Right ventricle myocardium inferior (tissue), 1 donor: ENCODE data around the gene RBMS3. TPM values are rescaled to one million over a fixed set of nuclear protein-coding genes. Genes with fewer than 3 reads are reported as not detected.
"Not testable (repeated sequence)": the region's sequence is repeated elsewhere in the genome, so short reads cannot be mapped to it uniquely, and the experiment has no call there.

Experiments used
- ATAC-seq: fragments of 200-7000 bp; cut with Tn5 transposase; one replicate; pipeline ENCODE4 v1.9.1; 2020; ENCODE audit warnings: mild to moderate bottlenecking, moderate library complexity
- DNase-seq: peaks from one replicate; pipeline ENCODE4 v3.0.0; 2021; ENCODE audit errors: missing footprints
- intact Hi-C: fragments of 100-400 bp; cut with DNase I; formaldehyde crosslinking; loops from one replicate; pipeline ENCODE4 v1.11.0; 2022
- long read RNA-seq: library from polyadenylated mRNA; unstranded; transcript quantifications from one replicate; pipeline ENCODE4 v2.0.0, GENCODE V29; 2021
- total RNA-seq: library from RNA; stranded (reverse); fragmentation: NEBNext Ultra II Directional; extraction: Animal tissue kit (Norgen Biotek cat#: 25700); gene quantifications from one replicate; pipeline ENCODE4 v1.2.1, GENCODE V29; 2021
- donor health status: DM: no; HTN: yes; CAD: no; lungs with severe emphysema.

Gene RBMS3
- 32.7 TPM for total RNA-seq
- long read RNA-seq, partial matches to known transcripts, result 1 of 4 reads
- long read RNA-seq, other reads (novel, unspliced or antisense), result 1 of 4 reads

DNA sequence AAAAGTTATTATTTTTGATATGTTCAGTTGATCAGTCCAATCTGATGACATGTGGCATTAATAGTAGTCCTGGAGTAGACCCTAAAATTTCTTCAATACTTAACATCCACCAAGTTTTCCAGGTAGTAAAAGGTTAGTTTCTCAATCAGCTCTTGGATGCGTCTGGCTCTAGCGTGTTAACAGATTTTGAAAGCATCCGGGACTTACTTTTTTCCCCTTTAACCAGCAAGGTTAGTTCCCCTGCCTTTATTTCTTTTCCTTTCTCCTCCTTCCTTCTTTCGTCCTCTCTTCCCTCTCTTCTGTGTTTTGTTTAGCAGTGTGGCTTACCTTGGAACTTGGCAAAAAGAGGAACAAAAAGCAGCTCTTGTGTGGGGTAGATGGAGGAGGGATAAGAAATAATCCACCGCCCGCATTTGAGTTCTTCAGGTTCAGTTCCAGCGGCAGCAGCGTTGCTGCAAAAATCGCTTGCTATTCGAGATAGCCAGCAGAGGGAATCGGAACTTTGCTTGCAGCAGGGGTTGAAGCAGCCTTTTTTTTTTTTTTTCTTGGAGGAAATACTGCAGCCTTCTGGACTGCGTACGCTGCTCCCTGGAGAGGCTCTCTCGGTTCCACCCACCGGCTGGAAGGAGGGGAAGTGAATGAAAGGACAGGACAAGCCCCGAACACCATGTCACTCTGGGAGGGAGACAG, at the start of gene RBMS3:
Gene RBMS3, plus strand, starts transcription at position 668 of the 690 bp plus-strand sequence.
- intact Hi-C loops, result loop anchor here (2.0 to 5.0 kb wide), 7 partner anchors 52 to 484 kb away; no protein-coding TSS in a partner anchor
- ATAC-seq, result peak; percentile 95

DNA sequence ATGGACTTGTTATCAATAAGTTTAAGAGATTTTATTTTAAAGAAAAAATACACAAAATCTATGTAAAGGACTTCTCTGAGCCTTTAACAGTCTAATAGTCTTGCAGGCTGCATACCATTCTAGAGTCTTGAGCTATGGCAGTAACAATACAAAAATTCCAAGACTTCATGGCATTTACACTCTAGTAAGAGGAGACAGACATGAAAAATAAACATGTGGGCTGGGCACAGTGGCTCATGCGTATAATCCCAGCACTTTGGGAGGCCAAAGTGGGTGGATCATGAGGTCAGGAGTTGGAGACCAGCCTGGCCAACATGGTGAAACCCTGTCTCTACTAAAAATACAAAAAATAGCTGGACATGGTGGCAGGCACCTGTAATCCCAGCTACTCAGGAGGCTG, 47.7 kb upstream of the RBMS3 start:
- DNase-seq, ATAC-seq, intact Hi-C loops: not testable (repeated sequence)

More for the DNA sequence above, at the start of gene RBMS3:
- peak; percentile 90 for DNase-seq

GRCh38 chr3:29236146-29236840, 44.6 kb upstream of the RBMS3 start:
- ATAC-seq, result no peak

DNA sequence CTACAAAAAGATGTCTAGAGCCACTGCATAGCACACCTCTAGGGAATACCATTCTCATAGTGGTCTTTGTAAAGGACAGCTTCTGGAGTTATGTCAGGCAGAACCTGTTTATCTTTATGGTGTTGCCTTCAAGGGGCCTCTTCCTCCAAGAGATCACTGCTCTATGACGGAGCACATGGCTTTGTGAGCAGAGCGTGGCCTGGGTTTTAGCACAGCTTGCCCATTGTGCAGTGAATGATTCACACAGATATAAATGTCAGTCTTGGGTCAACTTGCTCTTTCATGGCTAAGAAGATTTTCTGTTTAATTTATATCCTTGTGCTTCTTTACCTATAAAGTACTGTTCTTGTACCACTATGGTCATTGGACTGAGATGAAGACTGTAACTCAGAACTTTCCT, 41.5 kb upstream of the RBMS3 start:
- intact Hi-C loops, result no loop called here
- DNase-seq, result no peak
- ATAC-seq, result no peak

More at GRCh38 chr3:29236146-29236840, 44.6 kb upstream of the RBMS3 start:
- intact Hi-C loops, result no loop called here
- no peak for DNase-seq

GRCh38 chr3:29240248-29240647, 40.6 kb upstream of the RBMS3 start:
- peak; percentile 48 for ATAC-seq
- no peak for DNase-seq
- intact Hi-C loops, result loop anchor here (10.0 kb wide), 1 partner anchor 55 kb away; no protein-coding TSS in a partner anchor

GRCh38 chr3:29240887-29241286, 40.0 kb upstream of the RBMS3 start:
- DNase-seq (no peak), ATAC-seq (no peak)
- intact Hi-C loops, result loop anchor here (10.0 kb wide), 1 partner anchor 56 kb away; no protein-coding TSS in a partner anchor

DNA sequence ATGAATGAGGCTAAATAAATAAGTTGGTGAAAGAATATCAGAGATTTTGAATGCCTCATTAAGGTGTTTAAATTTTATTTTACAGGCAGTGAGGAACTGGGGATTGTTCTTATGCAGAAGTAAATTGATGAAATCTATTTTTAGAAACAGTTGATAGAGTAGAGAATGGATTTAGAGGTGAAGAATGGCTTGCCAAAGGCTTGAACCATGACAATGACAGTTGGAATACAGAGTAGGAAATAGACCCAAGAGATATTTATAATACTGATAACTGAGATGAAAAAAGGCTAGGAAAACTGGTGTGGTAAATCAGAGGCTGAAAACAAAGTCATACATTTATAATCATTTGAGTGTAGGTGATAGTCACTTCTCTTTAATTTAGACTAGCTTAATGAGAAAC, 39.0 kb upstream of the RBMS3 start:
- ATAC-seq (no peak), DNase-seq (no peak)
- intact Hi-C loops, result loop anchor here (10.0 kb wide), 1 partner anchor 57 kb away; no protein-coding TSS in a partner anchor

- no peak for ATAC-seq
- no peak for DNase-seq
- intact Hi-C loops, result loop anchor here (10.0 kb wide), 1 partner anchor 57 kb away; no protein-coding TSS in a partner anchor
Observed at GRCh38 chr3:29242296-29242695, 38.6 kb upstream of the RBMS3 start.

DNA sequence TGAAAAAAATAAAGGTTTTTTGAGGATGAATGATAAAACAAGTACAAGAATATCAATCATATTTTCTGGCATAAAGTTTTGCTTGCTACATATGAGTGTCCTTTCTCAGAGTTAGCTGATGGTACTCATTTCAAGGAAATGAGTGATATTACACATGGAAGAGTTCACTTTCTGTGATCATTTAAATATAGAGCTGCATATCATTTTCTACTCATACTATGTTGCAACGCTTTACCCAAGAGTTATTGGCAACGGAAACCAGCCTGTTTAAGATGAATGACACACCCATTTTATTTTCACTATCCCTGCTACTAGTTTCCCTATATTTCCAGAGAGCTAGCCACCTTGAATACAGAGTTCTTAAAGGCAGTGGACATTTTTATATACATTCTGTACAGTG, 35.4 kb upstream of the RBMS3 start:
- no peak for ATAC-seq
- intact Hi-C loops, result loop anchor here (10.0 kb wide), 1 partner anchor 61 kb away; no protein-coding TSS in a partner anchor
- DNase-seq, result no peak

DNA sequence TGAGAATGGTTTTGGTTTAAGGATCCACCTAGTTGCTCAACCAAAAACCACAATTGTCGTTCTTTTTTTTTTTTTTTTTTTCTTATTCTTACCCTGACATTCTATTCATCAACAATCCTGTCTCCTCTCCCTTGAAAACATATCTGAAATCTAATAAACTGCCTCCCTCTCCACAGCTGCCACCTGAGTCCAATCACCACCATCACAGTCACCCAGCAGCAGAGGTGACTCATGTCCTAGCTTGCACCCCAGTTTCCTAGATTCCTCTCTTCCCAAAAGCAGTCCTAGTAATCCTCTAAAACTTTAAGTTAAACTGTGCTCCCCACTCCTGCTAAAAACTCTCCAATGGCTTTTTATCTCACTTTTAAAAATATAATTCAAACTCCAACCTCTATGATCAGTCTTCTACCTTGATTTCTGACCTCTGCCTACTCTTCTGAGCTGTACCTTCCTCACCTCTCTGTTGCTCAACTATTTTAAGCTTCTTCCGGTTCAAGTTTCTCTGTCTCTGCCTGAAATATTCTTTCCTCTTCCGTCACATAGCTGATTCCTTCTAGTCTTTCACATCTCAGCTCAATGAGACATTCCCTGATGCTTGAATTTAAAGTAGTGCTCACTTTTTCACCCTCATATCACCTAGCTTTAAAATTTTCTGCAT, 33.7 kb upstream of the RBMS3 start:
- ATAC-seq, result no peak
- DNase-seq, result no peak
- intact Hi-C loops, result loop anchor here (10.0 kb wide), 1 partner anchor 62 kb away; no protein-coding TSS in a partner anchor

DNA sequence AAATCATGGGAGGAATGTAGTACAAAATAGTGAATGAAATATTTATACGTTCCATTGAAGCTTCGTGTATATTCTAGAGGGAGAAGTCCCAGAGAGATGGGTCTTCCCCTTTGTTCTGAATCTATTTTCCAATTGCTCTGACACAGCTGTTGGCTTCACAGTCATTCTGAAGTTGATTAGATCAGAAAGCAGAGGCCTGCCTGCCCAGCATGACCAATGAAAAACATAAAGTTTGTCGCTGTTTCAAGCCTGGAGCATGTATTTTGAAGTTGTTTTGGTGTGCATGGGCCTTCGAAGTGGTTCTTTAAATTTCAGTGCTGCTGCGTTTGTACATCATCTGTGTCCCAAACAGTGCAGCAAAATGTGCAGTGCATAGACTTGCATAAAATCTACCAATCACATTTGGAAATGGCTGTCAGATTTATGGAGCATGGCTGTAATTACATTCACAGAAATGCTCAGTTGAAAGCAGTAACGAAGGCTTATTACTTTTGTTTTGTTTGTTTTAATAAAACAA, 31.0 kb upstream of the RBMS3 start:
- ATAC-seq (no peak), DNase-seq (no peak)
- intact Hi-C loops, result loop anchor here (10.0 kb wide), 1 partner anchor 65 kb away; no protein-coding TSS in a partner anchor

- intact Hi-C loops, result no loop called here
- DNase-seq (no peak), ATAC-seq (no peak)
Observed at GRCh38 chr3:29255854-29256696, 24.8 kb upstream of the RBMS3 start.

DNA sequence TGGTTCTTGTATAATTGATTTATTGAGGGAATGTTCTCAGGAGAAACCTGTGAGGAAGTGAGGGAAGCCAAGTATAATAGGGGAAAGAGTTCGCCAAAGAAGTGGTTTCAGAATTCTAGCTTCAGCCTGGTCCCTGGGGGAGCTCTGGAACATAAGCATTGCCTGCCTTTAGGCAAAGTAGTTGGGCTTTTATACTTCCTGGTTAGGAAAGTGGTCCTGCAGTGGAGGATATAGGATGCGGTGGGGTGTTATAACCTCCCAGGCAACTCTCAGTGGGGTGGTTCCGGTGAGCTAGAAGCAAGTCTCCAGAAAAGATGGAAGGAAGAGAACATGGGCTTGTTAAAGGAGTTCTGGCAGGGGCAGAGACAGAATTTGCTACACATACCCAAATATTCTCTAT, 22.7 kb upstream of the RBMS3 start:
- ATAC-seq (no peak), DNase-seq (no peak)
- intact Hi-C loops, result no loop called here

GRCh38 chr3:29261119-29261518, 19.8 kb upstream of the RBMS3 start:
- intact Hi-C loops, result no loop called here
- no peak for DNase-seq
- no peak for ATAC-seq

DNA sequence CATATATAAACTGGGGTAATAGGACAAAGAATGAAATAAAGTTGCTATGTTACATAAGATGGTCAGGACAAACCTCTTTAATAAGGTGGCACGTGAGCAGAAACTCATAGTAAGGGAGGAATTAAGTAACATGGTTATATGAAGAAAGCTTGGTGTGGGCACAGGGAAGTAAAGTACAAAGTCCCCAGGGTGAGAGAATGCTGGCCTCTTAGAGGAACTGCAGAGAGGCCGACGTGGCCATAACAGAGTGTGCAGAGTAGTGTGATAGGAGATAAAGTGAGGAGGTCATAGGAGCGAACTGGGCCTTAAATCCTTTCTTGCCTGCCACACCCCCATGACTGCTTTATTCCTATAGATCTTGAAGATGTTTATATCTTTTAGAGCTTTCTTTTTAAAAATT, 17.4 kb upstream of the RBMS3 start:
- DNase-seq, result no peak
- ATAC-seq, result no peak
- intact Hi-C loops, result no loop called here

- DNase-seq (no peak), ATAC-seq (no peak)
- intact Hi-C loops, result no loop called here
Observed at GRCh38 chr3:29265509-29266072, 15.3 kb upstream of the RBMS3 start.

DNA sequence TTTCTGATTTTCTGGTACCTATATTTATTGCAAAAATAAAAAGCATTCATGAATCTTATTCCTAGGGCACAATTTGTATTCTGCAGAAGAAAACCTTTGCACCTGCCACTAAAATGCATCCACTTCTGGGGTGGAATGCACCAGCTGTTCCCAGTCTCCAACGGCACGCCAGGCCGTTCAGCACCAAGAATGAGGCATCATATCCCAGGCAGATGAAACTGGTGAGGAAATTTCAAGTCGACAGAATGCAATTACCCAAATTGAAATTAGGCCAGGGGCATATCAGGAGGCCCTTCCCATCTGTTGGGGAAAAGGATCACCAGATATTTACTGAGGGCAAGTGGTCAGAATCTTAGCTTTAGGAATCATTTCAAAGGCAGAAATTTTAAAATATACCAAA, 13.6 kb upstream of the RBMS3 start:
- intact Hi-C loops, result no loop called here
- no peak for ATAC-seq

GRCh38 chr3:29268651-29269050, 12.2 kb upstream of the RBMS3 start:
- ATAC-seq, result no peak

More for the DNA sequence above, 13.6 kb upstream of the RBMS3 start:
- DNase-seq, result no peak

More at GRCh38 chr3:29268651-29269050, 12.2 kb upstream of the RBMS3 start:
- intact Hi-C loops, result no loop called here
- no peak for DNase-seq
